Measurements from ENCODE around the gene TMEM120B. TPM values are rescaled to one million over a fixed set of nuclear protein-coding genes. Genes with fewer than 3 reads are reported as not detected.
A peak's percentile ranks its signal among the peaks of the same experiment; 100 is the strongest.

Gene TMEM120B
- total RNA-seq, 1 experiment from 2014 or later, result 20.5 TPM

GRCh38 chr12:121793838-121794533 lies 81.4 kb downstream of the TMEM120B start (continued):
- TF ChIP-seq CTCF (IDR thresholded peaks at IDR 0.05 in 2 of 3, conservative IDR thresholded peaks at IDR 0.05 in 1 of 3; ENCODE audit: borderline replicate concordance in 1 of 3, insufficient read depth in 1 of 3, low read depth in 2 of 3, low read length in 2 of 3) (peak in 2 of 3 experiments; percentile 99 to 100; a peak in 4 of 6 replicates), MAX (IDR thresholded peaks at IDR 0.05) (no peak), ELF1 (IDR thresholded peaks at IDR 0.05; ENCODE audit: borderline replicate concordance, low read depth) (no peak)

- no peak for TF ChIP-seq FOSL1 (IDR thresholded peaks at IDR 0.05; ENCODE audit: low read depth)
- intact Hi-C loops (cut with micrococcal nuclease), result loop anchor here (1.0 to 2.0 kb wide), 6 partner anchors 8 to 97 kb away; partner anchors contain the start of gene PSMD9
- Histone ChIP-seq H3K27ac (ENCODE audit: low read depth, low read length) (peak overlapping the region; percentile 100), H3K4me1 (ENCODE audit: control insufficient read depth in 1 of 2, insufficient read depth in 2 of 2, low read length in 2 of 2) (peaks cover 60 to 91% of the 10 kb centered on the region in 2 experiments), H3K9me2 (ENCODE audit: insufficient read depth) (no peaks in the 10 kb centered on the region), H3K36me3 (ENCODE audit: control insufficient read depth in 1 of 2, insufficient read depth in 2 of 2, low read length in 2 of 2) (0 out of 4 replicates have a peak, but pooled peaks cover 0 to 5% of the 10 kb centered on the region in 2 experiments), H2AFZ (ENCODE audit: low read depth, low read length, poor library complexity, severe bottlenecking) (no peak overlapping the region), H3K9me3 (ENCODE audit: control insufficient read depth in 1 of 2, insufficient read depth in 1 of 2, low read depth in 1 of 2, low read length in 2 of 2) (no peaks in the 10 kb centered on the region), H3K79me2 (ENCODE audit: insufficient read depth, low read length) (peaks cover 55% of the 10 kb centered on the region), H3K9ac (ENCODE audit: low read length) (peak overlapping the region; percentile 96), H4K20me1 (ENCODE audit: insufficient read depth) (no peaks in the 10 kb centered on the region), H3K4me2 (ENCODE audit: low read length) (peak overlapping the region; percentile 91), H3K27me3 (ENCODE audit: insufficient read depth, low read length) (no peaks in the 10 kb centered on the region), H3K4me3 (replicated peaks in 1 of 2; ENCODE audit: low read depth in 1 of 2, low read length in 2 of 2) (peak overlapping the region; percentile 24 to 91)
- ChIA-PET POLR2A (interaction anchor here (0.6 to 6.1 kb wide), 11 partner anchors 9 to 1503 kb away, joined by 3 to 38 read pairs (median 7); partner anchors contain the start of genes PSMD9 and RNU4-2), RAD21 (ENCODE audit: low non-redundant PET in 1 of 2, low total read pairs in 2 of 2, uncharacterized antibody in 2 of 2, unreplicated experiment in 2 of 2) (interaction anchor here (0.7 to 4.2 kb wide), 14 partner anchors 10 to 94 kb away, joined by 3 to 26 read pairs (median 6); partner anchors contain the start of gene PSMD9 (in 2 of the 2)), CTCF (interaction anchor here (0.6 to 6.9 kb wide), 39 partner anchors 8 to 256 kb away, joined by 3 to 149 read pairs (median 5); partner anchors contain the start of genes CFAP251, HPD, PSMD9 and SETD1B)
- ATAC-seq (peak; percentile 9), DNase-seq (ENCODE audit: low read depth, low spot score) (no peak)
- no TSS peak for BruUV-seq (replicated peaks)
Observed at GRCh38 chr12:121794534-121795033, 82.0 kb downstream of the TMEM120B start.

All from HCT116 (cell line).